Measurements from ENCODE around the gene RNF220. TPM values are rescaled to one million over a fixed set of nuclear protein-coding genes. Genes with fewer than 3 reads are reported as not detected.
A peak's percentile ranks its signal among the peaks of the same experiment; 100 is the strongest.

The RNF220 gene
- total and polyA plus RNA-seq, 2 of the 13 experiments (the other 11 are each of a cell fraction or from before 2014, with no cell fraction given), result 48.2 to 72.1 TPM

GRCh38 chr1:44681905-44682882 is 277.1 kb downstream of the RNF220 start (continued):
- TF ChIP-seq BCL6 (CRISPR knock-in tag; IDR thresholded peaks at IDR 0.05) (peak; percentile 74), ZMAT5 (CRISPR knock-in tag; IDR thresholded peaks at IDR 0.05; ENCODE audit: borderline replicate concordance, low read depth) (no peak), SAP130 (CRISPR knock-in tag; IDR thresholded peaks at IDR 0.05; ENCODE audit: low read depth) (peak; percentile 91), NR3C1 (CRISPR knock-in tag; IDR thresholded peaks at IDR 0.05) (no peak), HOXA9 (CRISPR knock-in tag; IDR thresholded peaks at IDR 0.05; ENCODE audit: borderline replicate concordance) (no peak), ZNF883 (CRISPR knock-in tag; IDR thresholded peaks at IDR 0.05; ENCODE audit: not compliant biosample characterization) (no peak), ZNF703 (CRISPR knock-in tag; IDR thresholded peaks at IDR 0.05; ENCODE audit: borderline replicate concordance) (peak; percentile 19; the same call in 1 of the 2 replicates), NFYC (CRISPR knock-in tag; IDR thresholded peaks at IDR 0.05) (peak; percentile 51; the same call in 1 of the 2 replicates), MLLT10 (CRISPR knock-in tag; IDR thresholded peaks at IDR 0.05) (no peak), ZNF503 (CRISPR knock-in tag; IDR thresholded peaks at IDR 0.05) (peak; percentile 85), HNRNPH1 (optimal IDR thresholded peaks at IDR 0.05; ENCODE audit: low read depth, low read length) (no peak), ZNF33B (CRISPR knock-in tag; IDR thresholded peaks at IDR 0.05) (no peak), ZSCAN25 (CRISPR knock-in tag; IDR thresholded peaks at IDR 0.05) (peak; percentile 58; the same call in 1 of the 2 replicates), ZNF383 (CRISPR knock-in tag; IDR thresholded peaks at IDR 0.05; ENCODE audit: borderline replicate concordance) (no peak), ZNF468 (CRISPR knock-in tag; IDR thresholded peaks at IDR 0.05) (no peak), CEBPB (IDR thresholded peaks at IDR 0.05; ENCODE audit: borderline replicate concordance, low read depth, low read length) (peak; percentile 86), XRCC5 (optimal IDR thresholded peaks at IDR 0.05; ENCODE audit: low read length) (no peak), ATF6 (CRISPR knock-in tag; conservative IDR thresholded peaks at IDR 0.05) (no peak), ZNF232 (CRISPR knock-in tag; IDR thresholded peaks at IDR 0.05; ENCODE audit: borderline replicate concordance) (no peak), TARDBP (CRISPR knock-in tag; IDR thresholded peaks at IDR 0.05) (peak; percentile 93), ZNF329 (CRISPR knock-in tag; IDR thresholded peaks at IDR 0.05; ENCODE audit: low read depth) (0 out of 2 replicates have a peak, but pooled peaks have one; percentile 53)
- TF ChIP-seq, protein P1, sequence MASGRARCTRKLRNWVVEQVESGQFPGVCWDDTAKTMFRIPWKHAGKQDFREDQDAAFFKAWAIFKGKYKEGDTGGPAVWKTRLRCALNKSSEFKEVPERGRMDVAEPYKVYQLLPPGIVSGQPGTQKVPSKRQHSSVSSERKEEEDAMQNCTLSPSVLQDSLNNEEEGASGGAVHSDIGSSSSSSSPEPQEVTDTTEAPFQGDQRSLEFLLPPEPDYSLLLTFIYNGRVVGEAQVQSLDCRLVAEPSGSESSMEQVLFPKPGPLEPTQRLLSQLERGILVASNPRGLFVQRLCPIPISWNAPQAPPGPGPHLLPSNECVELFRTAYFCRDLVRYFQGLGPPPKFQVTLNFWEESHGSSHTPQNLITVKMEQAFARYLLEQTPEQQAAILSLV (CRISPR knock-in tag; IDR thresholded peaks at IDR 0.05; ENCODE audit: borderline replicate concordance), result no peak
- TF ChIP-seq, protein P2, sequence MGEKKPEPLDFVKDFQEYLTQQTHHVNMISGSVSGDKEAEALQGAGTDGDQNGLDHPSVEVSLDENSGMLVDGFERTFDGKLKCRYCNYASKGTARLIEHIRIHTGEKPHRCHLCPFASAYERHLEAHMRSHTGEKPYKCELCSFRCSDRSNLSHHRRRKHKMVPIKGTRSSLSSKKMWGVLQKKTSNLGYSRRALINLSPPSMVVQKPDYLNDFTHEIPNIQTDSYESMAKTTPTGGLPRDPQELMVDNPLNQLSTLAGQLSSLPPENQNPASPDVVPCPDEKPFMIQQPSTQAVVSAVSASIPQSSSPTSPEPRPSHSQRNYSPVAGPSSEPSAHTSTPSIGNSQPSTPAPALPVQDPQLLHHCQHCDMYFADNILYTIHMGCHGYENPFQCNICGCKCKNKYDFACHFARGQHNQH (CRISPR knock-in tag; IDR thresholded peaks at IDR 0.05), result peak; percentile 75
